H9 (cell line): ENCODE measurements around the gene NOXA1. TPM values are rescaled to one million over a fixed set of nuclear protein-coding genes. Genes with fewer than 3 reads are reported as not detected.
A peak's percentile ranks its signal among the peaks of the same experiment; 100 is the strongest.

Experiments used
- DNase-seq: peaks from one replicate; pipeline ENCODE4 v3.0.0-alpha.2; 2017
- H2AFZ ChIP-seq: one replicate; pipeline ENCODE4 v1.6.1; 2013; ENCODE audit warnings: mild to moderate bottlenecking, low read length, control low read depth, moderate library complexity
- H2AK5ac ChIP-seq: 2 replicates; pipeline ENCODE4 v1.6.1; 2013; ENCODE audit warnings: low read length, control low read depth, mixed read lengths; ENCODE audit not compliant: insufficient read length
- H2BK120ac ChIP-seq: one replicate; pipeline ENCODE4 v1.6.1; 2013; ENCODE audit warnings: low read depth, mild to moderate bottlenecking, low read length, control low read depth, inconsistent platforms; ENCODE audit not compliant: poor library complexity, severe bottlenecking
- H2BK12ac ChIP-seq: 2 replicates; pipeline ENCODE4 v1.6.1; 2013; ENCODE audit warnings: low read length, control low read depth, mixed read lengths, low read depth; ENCODE audit not compliant: insufficient read length
- H2BK15ac ChIP-seq: 2 replicates; pipeline ENCODE4 v1.6.1; 2013; ENCODE audit warnings: low read depth, low read length, control low read depth
- H2BK20ac ChIP-seq: one replicate; pipeline ENCODE4 v1.6.1; 2013; ENCODE audit warnings: low read depth, mild to moderate bottlenecking, low read length, control low read depth, inconsistent platforms; ENCODE audit not compliant: poor library complexity, severe bottlenecking
- H2BK5ac ChIP-seq: 2 replicates; pipeline ENCODE4 v1.6.1; 2013; ENCODE audit warnings: low read length, control low read depth, mixed read lengths; ENCODE audit not compliant: insufficient read length
- H3K14ac ChIP-seq: 2 replicates; pipeline ENCODE4 v1.6.1; 2013; ENCODE audit warnings: low read length, control low read depth; ENCODE audit not compliant: insufficient read depth
- H3K18ac ChIP-seq: 2 replicates; pipeline ENCODE4 v1.6.1; 2013; ENCODE audit warnings: low read depth, mild to moderate bottlenecking, mixed read lengths, low read length, control low read depth; ENCODE audit not compliant: insufficient read length
- H3K23ac ChIP-seq: 2 replicates; pipeline ENCODE4 v1.6.1; 2013; ENCODE audit warnings: low read length, control low read depth, mixed read lengths, low read depth; ENCODE audit not compliant: insufficient read length
- H3K23me2 ChIP-seq: 2 replicates; pipeline ENCODE4 v1.6.1; 2013; ENCODE audit warnings: low read depth, mild to moderate bottlenecking, mixed read lengths, low read length, control low read depth; ENCODE audit not compliant: insufficient read length, poor library complexity, severe bottlenecking
- H3K27ac ChIP-seq: 2 replicates; pipeline ENCODE4 v1.5.1; 2013; ENCODE audit warnings: low read length, control low read depth, mixed read lengths, low read depth; ENCODE audit not compliant: insufficient read length
- H3K27me3 ChIP-seq: 2 replicates; pipeline ENCODE4 v1.6.1; 2013; ENCODE audit warnings: low read length, control low read depth, inconsistent platforms; ENCODE audit not compliant: insufficient read depth
- H3K4ac ChIP-seq: 2 replicates; pipeline ENCODE4 v1.6.1; 2013; ENCODE audit warnings: low read depth, mild to moderate bottlenecking, control low read depth, inconsistent platforms, low read length, moderate library complexity
- H3K4me1 ChIP-seq: 2 replicates; pipeline ENCODE4 v1.6.1; 2013; ENCODE audit warnings: low read length, control low read depth, inconsistent platforms; ENCODE audit not compliant: insufficient read depth
- H3K4me2 ChIP-seq: 2 replicates; pipeline ENCODE4 v1.6.1; 2013; ENCODE audit warnings: low read length, control low read depth, mixed read lengths; ENCODE audit not compliant: insufficient read length, insufficient read depth
- H3K56ac ChIP-seq: 2 replicates; pipeline ENCODE4 v1.6.1; 2013; ENCODE audit warnings: low read depth, mild to moderate bottlenecking, mixed read lengths, low read length, control low read depth; ENCODE audit not compliant: insufficient read length
- H3K79me1 ChIP-seq: 2 replicates; pipeline ENCODE4 v1.6.1; 2013; ENCODE audit warnings: low read depth, mild to moderate bottlenecking, moderate library complexity, low read length, control low read depth, inconsistent platforms; ENCODE audit not compliant: insufficient read depth, poor library complexity, severe bottlenecking
- H3K79me2 ChIP-seq: 2 replicates; pipeline ENCODE4 v1.6.1; 2013; ENCODE audit warnings: low read length, control low read depth, inconsistent platforms; ENCODE audit not compliant: insufficient read depth
- H3K9ac ChIP-seq: 2 replicates; pipeline ENCODE4 v1.6.1; 2013; ENCODE audit warnings: low read length, control low read depth, mixed read lengths; ENCODE audit not compliant: insufficient read length; ENCODE audit errors: extremely low read depth
- H3K9me3 ChIP-seq: one replicate; pipeline ENCODE4 v1.6.1; 2013; ENCODE audit warnings: low read depth, low read length, inconsistent platforms; ENCODE audit not compliant: control insufficient read depth
- H3T11ph ChIP-seq: one replicate; pipeline ENCODE4 v1.6.1; 2013; ENCODE audit warnings: mild to moderate bottlenecking, low read length, control low read depth, inconsistent platforms
- H4K20me1 ChIP-seq: one replicate; pipeline ENCODE4 v1.6.1; 2013; ENCODE audit not compliant: control insufficient read depth, insufficient read length, insufficient read depth
- H4K5ac ChIP-seq: 2 replicates; pipeline ENCODE4 v1.6.1; 2013; ENCODE audit warnings: low read depth, mild to moderate bottlenecking, mixed read lengths, low read length, control low read depth; ENCODE audit not compliant: insufficient read length
- H4K8ac ChIP-seq: replicated peaks from 2 replicates; pipeline ENCODE4 v1.6.1; 2013; ENCODE audit warnings: low read length, control low read depth, mixed read lengths, low read depth; ENCODE audit not compliant: insufficient read length
- H4K91ac ChIP-seq: 2 replicates; pipeline ENCODE4 v1.6.1; 2013; ENCODE audit warnings: low read depth, mild to moderate bottlenecking, moderate library complexity, mixed read lengths, low read length, control low read depth; ENCODE audit not compliant: insufficient read length
- H3K27ac Mint-ChIP-seq, 3 experiments: 2 replicates in 2 of 3; 3 replicates in 1 of 3; pipeline ENCODE4 v1.8.0; 2020 to 2021; ENCODE audit warnings: mixed read lengths in 3 of 3, mild to moderate bottlenecking in 1 of 3, moderate library complexity in 1 of 3
- H3K27me3 Mint-ChIP-seq: 2 replicates; pipeline ENCODE4 v1.8.0; 2021; ENCODE audit warnings: low read depth, mild to moderate bottlenecking, moderate library complexity, mixed read lengths
- H3K36me3 Mint-ChIP-seq, 3 experiments: 2 replicates in 2 of 3; 3 replicates in 1 of 3; pipeline ENCODE4 v1.8.0; 2020 to 2021; ENCODE audit warnings: low read depth in 3 of 3, mixed read lengths in 3 of 3; ENCODE audit not compliant: insufficient read depth in 1 of 3
- H3K4me1 Mint-ChIP-seq, 2 experiments: 2 replicates each; pipeline ENCODE4 v1.8.0; 2020; ENCODE audit warnings: mixed read lengths in 2 of 2
- H3K4me3 Mint-ChIP-seq, 2 experiments: 2 replicates in 1 of 2; 3 replicates in 1 of 2; pipeline ENCODE4 v1.8.0; 2020 to 2021; ENCODE audit warnings: mild to moderate bottlenecking in 2 of 2, mixed read lengths in 2 of 2, moderate library complexity in 1 of 2
- H3K9me3 Mint-ChIP-seq, 2 experiments: 2 replicates in 1 of 2; 3 replicates in 1 of 2; pipeline ENCODE4 v1.8.0; 2020; ENCODE audit warnings: mild to moderate bottlenecking in 2 of 2, mixed read lengths in 2 of 2, moderate library complexity in 1 of 2
- CTCF ChIP-seq: fragments of 200-600 bp; sonication (generic); conservative IDR thresholded peaks from 3 replicates; pipeline ENCODE4 v1.8.0; 2021; ENCODE audit warnings: antibody characterized with exemption, mild to moderate bottlenecking
- WGBS: extraction: QIAGEN DNeasy Blood & Tissue Kit; methylation state at CpG from one replicate; pipeline ENCODE4 v1.1.7; 2013; ENCODE audit warnings: missing lambda C conversion rate, low lambda C conversion rate, mixed read lengths; ENCODE audit not compliant: insufficient read length; ENCODE audit errors: extremely low coverage; 5-methylcytosine and 5-hydroxymethylcytosine counted together
- total RNA-seq: library from RNA; stranded (reverse); gene quantifications from 2 replicates; pipeline ENCODE4 v1.2.1, GENCODE V29; 2021

NOXA1 gene
- total RNA-seq, 1 experiment from 2014 or later, result 2.0 TPM

GRCh38 chr9:137461663-137462395 is 38.6 kb downstream of the NOXA1 start:
- Histone ChIP-seq H2AK5ac (no peak overlapping the region), H3K4ac (no peak overlapping the region), H4K91ac (no peak overlapping the region), H2AFZ (no peak overlapping the region), H3K14ac (no peak overlapping the region), H2BK15ac (no peak overlapping the region), H3K27me3 (no peaks in the 10 kb centered on the region; the same call in 1 of the 2 replicates), H3K9me3 (no peaks in the 10 kb centered on the region), H2BK5ac (no peak overlapping the region), H2BK20ac (no peak overlapping the region), H3K79me2 (no peaks in the 10 kb centered on the region), H4K5ac (no peak overlapping the region), H3K18ac (no peak overlapping the region), H3T11ph (no peak overlapping the region), H2BK12ac (no peak overlapping the region), H3K27ac (no peak overlapping the region), H3K79me1 (no peaks in the 10 kb centered on the region), H3K9ac (no peak overlapping the region), H3K23me2 (peaks cover 9% of the 10 kb centered on the region), H3K4me2 (peak overlapping the region; percentile 50), H3K56ac (no peak overlapping the region), H3K23ac (no peak overlapping the region), H2BK120ac (no peak overlapping the region), H3K4me1 (no peaks in the 10 kb centered on the region), H4K20me1 (peaks cover 2% of the 10 kb centered on the region), H4K8ac (no peak overlapping the region)
- peak; percentile 94 for DNase-seq
- Mint-ChIP-seq H3K27me3 (peaks cover 34% of the 10 kb centered on the region), H3K27ac (no peak overlapping the region), H3K36me3 (peaks cover 0 to 4% (median 1%) of the 10 kb centered on the region in 3 experiments; a peak in 4 of 7 replicates), H3K4me1 (peaks cover 0 to 2% of the 10 kb centered on the region in 2 experiments; a peak in 1 of 4 replicates), H3K9me3 (no peaks in the 10 kb centered on the region), H3K4me3 (peak overlapping the region; percentile 48 to 69; a peak in 4 of 5 replicates)
- WGBS, result no CpG with 5 or more reads among the region's 52 CpGs
- TF ChIP-seq CTCF, result peak; percentile 44
